Endothelial cell of umbilical vein (primary cell): Measurements from ENCODE around the gene MS4A4A.

ENCODE experiments used
- CTCF ChIP-seq, 2 donors: IDR thresholded peaks; 1 replicate in 1 of 2; 2 replicates in 1 of 2; pipeline ENCODE4 v1.5.1; 2011; ENCODE audit warnings: low read length in 2 of 2, mild to moderate bottlenecking in 2 of 2, moderate library complexity in 2 of 2, control low read depth in 1 of 2, inconsistent platforms in 1 of 2, low read depth in 1 of 2; ENCODE audit not compliant: insufficient read depth in 1 of 2; ENCODE audit errors: extremely low read depth in 1 of 2
- EZH2 ChIP-seq: IDR thresholded peaks from 2 replicates; pipeline ENCODE4 v1.6.1; 2012; ENCODE audit warnings: borderline replicate concordance, low read depth, mild to moderate bottlenecking, moderate library complexity, low read length, inconsistent platforms; ENCODE audit not compliant: severe bottlenecking
- FOS ChIP-seq: IDR thresholded peaks from 2 replicates; pipeline ENCODE4 v1.6.1; 2011; ENCODE audit warnings: mild to moderate bottlenecking, low read length, moderate library complexity, borderline replicate concordance; ENCODE audit not compliant: insufficient read depth
- GATA2 ChIP-seq: IDR thresholded peaks from 2 replicates; pipeline ENCODE4 v1.7.0; 2011; ENCODE audit warnings: low read depth, mild to moderate bottlenecking, moderate library complexity, mixed read lengths, low read length; ENCODE audit not compliant: insufficient read length, insufficient read depth
- JUN ChIP-seq: IDR thresholded peaks from 2 replicates; pipeline ENCODE4 v1.6.1; 2011; ENCODE audit warnings: borderline replicate concordance, low read depth; ENCODE audit not compliant: insufficient read length, insufficient read depth
- MAX ChIP-seq: IDR thresholded peaks from 2 replicates; pipeline ENCODE4 v1.6.1; 2011; ENCODE audit not compliant: insufficient read depth, insufficient read length
- MYC ChIP-seq: IDR thresholded peaks from one replicate; pipeline ENCODE4 v1.6.1; 2011; ENCODE audit warnings: mild to moderate bottlenecking, low read depth, low read length
- POLR2A ChIP-seq: IDR thresholded peaks from 2 replicates; pipeline ENCODE4 v1.6.1; 2012; ENCODE audit warnings: low read depth, mild to moderate bottlenecking, control low read depth, low read length
- POLR2AphosphoS5 ChIP-seq: IDR thresholded peaks from 2 replicates; pipeline ENCODE4 v1.6.1; 2012; ENCODE audit warnings: low read depth, mild to moderate bottlenecking, control low read depth, low read length, moderate library complexity; ENCODE audit not compliant: insufficient read depth

GRCh38 chr11:60315871-60316270 is 35.4 kb downstream of the MS4A4A start:
- TF ChIP-seq MAX (no peak), MYC (no peak), FOS (no peak), POLR2AphosphoS5 (no peak), CTCF (IDR thresholded peaks at IDR 0.05; ENCODE audit: extremely low read depth in 1 of 2, insufficient read depth in 1 of 2, low read depth in 1 of 2, low read length in 2 of 2) (no peak), POLR2A (no peak), GATA2 (no peak), JUN (no peak), EZH2 (no peak)
